HepG2 (cell line): ENCODE results near the gene SAE1. TPM values are rescaled to one million over a fixed set of nuclear protein-coding genes. Genes with fewer than 3 reads are reported as not detected.
A peak's percentile ranks its signal among the peaks of the same experiment; 100 is the strongest.

Experiments
- AGO2 ChIP-seq: fragments of 200-400 bp; formaldehyde crosslinking; optimal IDR thresholded peaks from 2 replicates; pipeline ENCODE3; 2017; ENCODE audit warnings: mild to moderate bottlenecking, low read depth, low read length, moderate library complexity
- BCL6 ChIP-seq: IDR thresholded peaks from 2 replicates; pipeline ENCODE4 v1.6.1; 2016; ENCODE audit warnings: missing genetic modification reagents, missing compliant biosample characterization
- MLLT10 ChIP-seq: sonication (generic); formaldehyde crosslinking; IDR thresholded peaks from 2 replicates; pipeline ENCODE4 v1.4.0; 2020; ENCODE audit warnings: missing genetic modification reagents
- PAWR ChIP-seq: sonication (generic); formaldehyde crosslinking; IDR thresholded peaks from 2 replicates; pipeline ENCODE4 v1.4.0; 2020; ENCODE audit warnings: missing genetic modification reagents, mild to moderate bottlenecking, borderline replicate concordance
- PAX8 ChIP-seq: sonication (generic); formaldehyde crosslinking; IDR thresholded peaks from 2 replicates; pipeline ENCODE4 v1.8.0; 2022; ENCODE audit warnings: mild to moderate bottlenecking, missing genetic modification reagents, borderline replicate concordance
- PHF20 ChIP-seq: sonication (generic); formaldehyde crosslinking; IDR thresholded peaks from 2 replicates; pipeline ENCODE4 v1.5.0; 2020; ENCODE audit warnings: mild to moderate bottlenecking, missing genetic modification reagents
- REXO4 ChIP-seq: sonication (generic); formaldehyde crosslinking; IDR thresholded peaks from 2 replicates; pipeline ENCODE4 v1.8.0; 2022; ENCODE audit warnings: missing genetic modification reagents, mild to moderate bottlenecking, borderline replicate concordance
- SIN3A ChIP-seq: IDR thresholded peaks from 2 replicates; pipeline ENCODE4 v1.6.1; 2011; ENCODE audit warnings: low read depth, mild to moderate bottlenecking, control low read depth, low read length, borderline replicate concordance
- SRSF9 ChIP-seq: fragments of 200-400 bp; formaldehyde crosslinking; IDR thresholded peaks from 2 replicates; pipeline ENCODE4 v1.6.1; 2018; ENCODE audit warnings: borderline replicate concordance, mild to moderate bottlenecking, low read depth, low read length; ENCODE audit not compliant: insufficient read depth, poor library complexity, severe bottlenecking
- YY1 ChIP-seq: IDR thresholded peaks from 2 replicates; pipeline ENCODE4 v1.6.1; 2011; ENCODE audit warnings: low read length, low read depth, moderate library complexity, mild to moderate bottlenecking; ENCODE audit not compliant: insufficient read depth, insufficient replicate concordance
- ZBTB20 ChIP-seq: sonication (generic); formaldehyde crosslinking; IDR thresholded peaks from 2 replicates; pipeline ENCODE4 v1.8.1; 2023; ENCODE audit warnings: missing genetic modification reagents, low read depth, mild to moderate bottlenecking, borderline replicate concordance
- ZBTB21 ChIP-seq: sonication (generic); formaldehyde crosslinking; IDR thresholded peaks from 2 replicates; pipeline ENCODE4 v1.4.0; 2020; ENCODE audit warnings: missing genetic modification reagents
- ZFP82 ChIP-seq: sonication (generic); formaldehyde crosslinking; IDR thresholded peaks from 2 replicates; pipeline ENCODE4 v1.5.1; 2020; ENCODE audit warnings: mild to moderate bottlenecking, missing genetic modification reagents, borderline replicate concordance
- ZMYM4 ChIP-seq: sonication (generic); formaldehyde crosslinking; IDR thresholded peaks from 2 replicates; pipeline ENCODE4 v1.8.1; 2023; ENCODE audit warnings: mild to moderate bottlenecking, missing genetic modification reagents
- ZNF124 ChIP-seq: sonication (generic); formaldehyde crosslinking; IDR thresholded peaks from 2 replicates; pipeline ENCODE4 v1.4.0; 2020; ENCODE audit warnings: missing genetic modification reagents
- ZNF253 ChIP-seq: sonication (generic); formaldehyde crosslinking; IDR thresholded peaks from 2 replicates; pipeline ENCODE4 v1.8.0; 2022; ENCODE audit warnings: mild to moderate bottlenecking, missing genetic modification reagents, borderline replicate concordance
- ZNF431 ChIP-seq: sonication (generic); formaldehyde crosslinking; IDR thresholded peaks from 2 replicates; pipeline ENCODE4 v1.9.0; 2022; ENCODE audit warnings: missing genetic modification reagents, low read depth, mild to moderate bottlenecking, borderline replicate concordance
- ZNF484 ChIP-seq: sonication (generic); formaldehyde crosslinking; IDR thresholded peaks from 2 replicates; pipeline ENCODE4 v1.5.1; 2020; ENCODE audit warnings: mild to moderate bottlenecking, low read depth, missing genetic modification reagents, borderline replicate concordance
- ZNF557 ChIP-seq: sonication (generic); formaldehyde crosslinking; IDR thresholded peaks from 2 replicates; pipeline ENCODE4 v1.4.0; 2020; ENCODE audit warnings: missing genetic modification reagents
- ZNF775 ChIP-seq: sonication (generic); formaldehyde crosslinking; IDR thresholded peaks from 2 replicates; pipeline ENCODE4 v1.4.0; 2020; ENCODE audit warnings: missing genetic modification reagents, mild to moderate bottlenecking, moderate library complexity, borderline replicate concordance
- polyA plus RNA-seq, 8 experiments: library from polyadenylated mRNA; depleted of rRNA in 3 of 8; stranded (reverse) in 7 of 8; unstranded in 1 of 8; fragments of >200 nt; fragmentation: Illumina TruSeq in 4 of 8; extraction: Trizol in 4 of 8; gene quantifications; 2 replicates each; pipeline versions ENCODE4 v1.2.1 to v1.2.3, GENCODE V29; 2011 to 2016; ENCODE audit warnings: low read depth in 4 of 8, missing spikeins in 1 of 8, mixed read lengths in 1 of 8; ENCODE audit not compliant: insufficient read depth in 1 of 8
- total RNA-seq, 5 experiments: library from RNA; depleted of rRNA; stranded (reverse); fragments of >200 nt; fragmentation: Illumina TruSeq; extraction: Trizol; gene quantifications; 2 replicates each; pipeline ENCODE4 v1.2.3, GENCODE V29; 2016; ENCODE audit warnings: low read depth in 1 of 5
- TF ChIP-seq, protein P1 (sequence below): sonication (generic); formaldehyde crosslinking; conservative IDR thresholded peaks from 2 replicates; pipeline ENCODE4 v1.8.0; 2022; ENCODE audit warnings: low read depth, missing genetic modification reagents
- TF ChIP-seq, protein P2 (sequence below), 2 experiments: IDR thresholded peaks; 2 replicates each; pipeline ENCODE4 v1.6.1; 2011 to 2012; ENCODE audit warnings: low read length in 2 of 2, borderline replicate concordance in 1 of 2, low read depth in 1 of 2, mild to moderate bottlenecking in 1 of 2, moderate library complexity in 1 of 2
- TF ChIP-seq, protein P3 (sequence below): sonication (generic); formaldehyde crosslinking; IDR thresholded peaks from 2 replicates; pipeline ENCODE4 v1.8.0; 2022; ENCODE audit warnings: missing genetic modification reagents, mild to moderate bottlenecking, inconsistent platforms, borderline replicate concordance

Gene SAE1
- total and polyA plus RNA-seq, 2 of the 13 experiments (the other 11 are each of a cell fraction or from before 2014, with no cell fraction given), result 87.6 to 197 TPM

- TF ChIP-seq, protein P1, sequence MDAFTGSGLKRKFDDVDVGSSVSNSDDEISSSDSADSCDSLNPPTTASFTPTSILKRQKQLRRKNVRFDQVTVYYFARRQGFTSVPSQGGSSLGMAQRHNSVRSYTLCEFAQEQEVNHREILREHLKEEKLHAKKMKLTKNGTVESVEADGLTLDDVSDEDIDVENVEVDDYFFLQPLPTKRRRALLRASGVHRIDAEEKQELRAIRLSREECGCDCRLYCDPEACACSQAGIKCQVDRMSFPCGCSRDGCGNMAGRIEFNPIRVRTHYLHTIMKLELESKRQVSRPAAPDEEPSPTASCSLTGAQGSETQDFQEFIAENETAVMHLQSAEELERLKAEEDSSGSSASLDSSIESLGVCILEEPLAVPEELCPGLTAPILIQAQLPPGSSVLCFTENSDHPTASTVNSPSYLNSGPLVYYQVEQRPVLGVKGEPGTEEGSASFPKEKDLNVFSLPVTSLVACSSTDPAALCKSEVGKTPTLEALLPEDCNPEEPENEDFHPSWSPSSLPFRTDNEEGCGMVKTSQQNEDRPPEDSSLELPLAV (CRISPR knock-in tag), result no peak
- TF ChIP-seq ZNF253 (CRISPR knock-in tag) (no peak), ZMYM4 (CRISPR knock-in tag) (peak; percentile 67), ZBTB21 (CRISPR knock-in tag) (no peak; the same call in 1 of the 2 replicates), ZNF124 (0 out of 2 replicates have a peak, but pooled peaks have one; percentile 83), PHF20 (CRISPR knock-in tag) (no peak; the same call in 1 of the 2 replicates), MLLT10 (CRISPR knock-in tag) (no peak), SIN3A (0 out of 2 replicates have a peak, but pooled peaks have one; percentile 75), ZFP82 (CRISPR knock-in tag) (0 out of 2 replicates have a peak, but pooled peaks have one; percentile 68), ZNF484 (CRISPR knock-in tag) (no peak), SRSF9 (no peak), ZNF775 (no peak), BCL6 (CRISPR knock-in tag) (peak; percentile 92), ZBTB20 (CRISPR knock-in tag) (peak; percentile 45; the same call in 1 of the 2 replicates), PAWR (CRISPR knock-in tag) (no peak), REXO4 (no peak), ZNF557 (CRISPR knock-in tag) (no peak), YY1 (peak; percentile 47), ZNF431 (CRISPR knock-in tag) (no peak; the same call in 1 of the 2 replicates), AGO2 (no peak), PAX8 (CRISPR knock-in tag) (no peak)
- TF ChIP-seq, protein P2, sequence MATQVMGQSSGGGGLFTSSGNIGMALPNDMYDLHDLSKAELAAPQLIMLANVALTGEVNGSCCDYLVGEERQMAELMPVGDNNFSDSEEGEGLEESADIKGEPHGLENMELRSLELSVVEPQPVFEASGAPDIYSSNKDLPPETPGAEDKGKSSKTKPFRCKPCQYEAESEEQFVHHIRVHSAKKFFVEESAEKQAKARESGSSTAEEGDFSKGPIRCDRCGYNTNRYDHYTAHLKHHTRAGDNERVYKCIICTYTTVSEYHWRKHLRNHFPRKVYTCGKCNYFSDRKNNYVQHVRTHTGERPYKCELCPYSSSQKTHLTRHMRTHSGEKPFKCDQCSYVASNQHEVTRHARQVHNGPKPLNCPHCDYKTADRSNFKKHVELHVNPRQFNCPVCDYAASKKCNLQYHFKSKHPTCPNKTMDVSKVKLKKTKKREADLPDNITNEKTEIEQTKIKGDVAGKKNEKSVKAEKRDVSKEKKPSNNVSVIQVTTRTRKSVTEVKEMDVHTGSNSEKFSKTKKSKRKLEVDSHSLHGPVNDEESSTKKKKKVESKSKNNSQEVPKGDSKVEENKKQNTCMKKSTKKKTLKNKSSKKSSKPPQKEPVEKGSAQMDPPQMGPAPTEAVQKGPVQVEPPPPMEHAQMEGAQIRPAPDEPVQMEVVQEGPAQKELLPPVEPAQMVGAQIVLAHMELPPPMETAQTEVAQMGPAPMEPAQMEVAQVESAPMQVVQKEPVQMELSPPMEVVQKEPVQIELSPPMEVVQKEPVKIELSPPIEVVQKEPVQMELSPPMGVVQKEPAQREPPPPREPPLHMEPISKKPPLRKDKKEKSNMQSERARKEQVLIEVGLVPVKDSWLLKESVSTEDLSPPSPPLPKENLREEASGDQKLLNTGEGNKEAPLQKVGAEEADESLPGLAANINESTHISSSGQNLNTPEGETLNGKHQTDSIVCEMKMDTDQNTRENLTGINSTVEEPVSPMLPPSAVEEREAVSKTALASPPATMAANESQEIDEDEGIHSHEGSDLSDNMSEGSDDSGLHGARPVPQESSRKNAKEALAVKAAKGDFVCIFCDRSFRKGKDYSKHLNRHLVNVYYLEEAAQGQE (IDR thresholded peaks at IDR 0.05; ENCODE audit: borderline replicate concordance in 1 of 2, low read depth in 1 of 2, low read length in 2 of 2), result peak in 1 of 2 experiments; percentile 50; a peak in 1 of 4 replicates
- TF ChIP-seq, protein P3, sequence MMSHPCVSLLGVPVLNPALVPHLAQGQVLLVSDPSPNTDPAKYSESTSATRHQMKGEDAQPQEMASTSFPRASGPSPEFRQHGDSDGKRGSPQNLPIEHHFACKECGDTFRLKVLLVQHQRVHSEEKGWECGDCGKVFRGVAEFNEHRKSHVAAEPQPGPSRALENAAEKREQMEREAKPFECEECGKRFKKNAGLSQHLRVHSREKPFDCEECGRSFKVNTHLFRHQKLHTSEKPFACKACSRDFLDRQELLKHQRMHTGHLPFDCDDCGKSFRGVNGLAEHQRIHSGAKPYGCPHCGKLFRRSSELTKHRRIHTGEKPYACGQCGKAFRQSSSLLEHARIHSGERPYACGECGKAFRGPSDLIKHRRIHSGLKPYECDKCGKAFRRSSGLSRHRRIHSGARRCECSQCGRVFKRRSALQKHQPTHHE, result no peak; the same call in 1 of the 2 replicates
Observed at GRCh38 chr19:47096100-47096704, 34.4 kb upstream of the SAE1 start (continued).
